AG09319 (cell line): ENCODE results near the gene FLT4.

Experiments
- DNase-seq: peaks from one replicate; pipeline ENCODE4 v3.0.0-alpha.2; 2010; ENCODE audit warnings: low read depth; ENCODE audit errors: extremely low read depth
- TF ChIP-seq, protein P1 (sequence below): IDR thresholded peaks from 2 replicates; pipeline ENCODE4 v1.5.1; 2011; ENCODE audit warnings: low read depth, mild to moderate bottlenecking, inconsistent platforms, low read length, moderate library complexity

FLT4 gene

DNA sequence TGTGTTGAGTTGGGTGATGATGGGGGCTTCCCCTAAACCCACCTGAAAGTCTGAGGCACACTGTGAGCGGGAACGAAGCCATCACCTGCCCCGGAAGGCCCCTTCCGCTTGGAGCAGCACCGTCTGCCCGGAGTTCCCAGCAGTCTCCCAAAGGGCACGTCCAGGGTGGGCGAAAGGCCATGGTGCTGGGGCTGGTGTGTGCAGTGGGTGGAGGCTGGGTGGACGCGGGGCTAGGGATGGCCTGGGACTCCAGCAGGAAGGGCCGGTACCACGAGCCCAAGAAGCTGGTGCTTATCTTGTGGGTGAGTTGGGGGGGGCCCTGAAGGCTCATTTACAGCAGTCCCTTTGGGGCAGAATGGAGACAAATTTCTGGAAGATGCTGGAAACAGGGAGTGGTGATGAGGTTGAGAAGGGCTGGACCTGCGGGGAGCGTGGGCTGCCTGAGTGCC is 4.6 kb downstream of the FLT4 start:
- DNase-seq, result no peak
- TF ChIP-seq, protein P1, sequence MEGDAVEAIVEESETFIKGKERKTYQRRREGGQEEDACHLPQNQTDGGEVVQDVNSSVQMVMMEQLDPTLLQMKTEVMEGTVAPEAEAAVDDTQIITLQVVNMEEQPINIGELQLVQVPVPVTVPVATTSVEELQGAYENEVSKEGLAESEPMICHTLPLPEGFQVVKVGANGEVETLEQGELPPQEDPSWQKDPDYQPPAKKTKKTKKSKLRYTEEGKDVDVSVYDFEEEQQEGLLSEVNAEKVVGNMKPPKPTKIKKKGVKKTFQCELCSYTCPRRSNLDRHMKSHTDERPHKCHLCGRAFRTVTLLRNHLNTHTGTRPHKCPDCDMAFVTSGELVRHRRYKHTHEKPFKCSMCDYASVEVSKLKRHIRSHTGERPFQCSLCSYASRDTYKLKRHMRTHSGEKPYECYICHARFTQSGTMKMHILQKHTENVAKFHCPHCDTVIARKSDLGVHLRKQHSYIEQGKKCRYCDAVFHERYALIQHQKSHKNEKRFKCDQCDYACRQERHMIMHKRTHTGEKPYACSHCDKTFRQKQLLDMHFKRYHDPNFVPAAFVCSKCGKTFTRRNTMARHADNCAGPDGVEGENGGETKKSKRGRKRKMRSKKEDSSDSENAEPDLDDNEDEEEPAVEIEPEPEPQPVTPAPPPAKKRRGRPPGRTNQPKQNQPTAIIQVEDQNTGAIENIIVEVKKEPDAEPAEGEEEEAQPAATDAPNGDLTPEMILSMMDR, result no peak

DNA sequence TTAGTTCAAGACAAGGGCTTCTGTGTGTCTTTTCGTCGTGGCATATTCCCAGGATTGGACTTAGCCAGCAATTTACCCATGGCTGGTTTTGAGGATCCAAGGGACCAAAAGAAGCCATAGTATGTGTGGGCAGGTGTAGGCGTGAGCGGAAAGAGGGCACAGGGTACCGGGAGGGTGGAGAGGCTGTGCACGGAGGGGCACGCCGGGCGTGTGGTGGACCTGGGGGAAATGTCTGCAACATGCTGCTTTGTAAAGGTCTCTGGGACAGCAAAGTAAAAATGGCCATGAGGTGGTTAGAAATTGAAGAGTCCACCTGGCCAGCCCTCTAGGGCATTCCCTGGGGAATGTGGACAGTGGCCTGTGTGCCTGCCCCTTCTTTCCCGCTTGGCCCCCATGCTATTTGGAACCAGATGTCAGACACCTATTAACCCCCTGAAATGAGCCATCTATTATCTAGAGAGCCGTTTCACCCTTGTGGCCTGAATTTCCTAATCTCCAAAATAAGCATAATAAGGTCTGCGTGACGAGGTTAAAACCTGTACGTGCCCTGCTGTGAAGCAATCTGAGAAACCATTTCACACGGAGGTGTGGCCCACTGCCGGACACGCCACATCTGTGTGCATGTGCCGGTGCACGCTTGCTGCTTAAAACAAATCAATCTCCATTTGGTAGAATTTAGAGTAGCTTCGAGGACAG is 5.1 kb downstream of the FLT4 start:
- no peak for DNase-seq
- TF ChIP-seq, protein P1, result no peak

DNA sequence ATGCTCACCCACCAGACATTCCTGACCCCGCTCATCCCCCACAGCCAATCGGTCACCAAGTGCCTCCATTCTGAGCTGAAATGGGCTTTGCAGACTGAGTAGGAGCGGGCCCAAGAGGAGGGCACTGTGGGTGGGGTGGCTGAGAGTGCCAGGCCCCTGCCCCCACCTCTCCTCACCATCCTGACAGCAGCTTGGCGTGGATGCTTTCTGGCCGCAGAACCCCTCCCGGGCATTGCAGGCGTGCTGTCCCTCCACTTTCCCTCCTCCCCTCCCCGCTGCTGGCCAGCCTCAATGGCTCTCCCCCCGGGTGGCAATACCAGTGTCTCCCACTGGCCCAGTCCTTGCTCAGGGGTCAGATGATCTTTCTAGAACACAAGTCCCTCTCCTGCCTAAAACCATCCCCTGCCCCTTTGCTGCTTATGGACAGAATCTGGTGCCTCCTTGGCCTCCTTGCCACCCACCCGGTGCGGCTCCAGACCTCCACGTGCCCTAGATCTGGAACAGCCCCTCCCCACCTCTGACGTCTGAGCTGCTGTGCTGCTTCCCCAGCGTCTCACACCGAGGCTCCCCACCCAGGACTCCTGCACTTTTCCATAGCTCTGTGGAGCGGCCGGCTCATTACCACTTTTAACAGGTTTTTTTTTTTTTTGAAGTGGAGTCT is 6.1 kb downstream of the FLT4 start:
- TF ChIP-seq, protein P1, result no peak
- DNase-seq, result no peak

DNA sequence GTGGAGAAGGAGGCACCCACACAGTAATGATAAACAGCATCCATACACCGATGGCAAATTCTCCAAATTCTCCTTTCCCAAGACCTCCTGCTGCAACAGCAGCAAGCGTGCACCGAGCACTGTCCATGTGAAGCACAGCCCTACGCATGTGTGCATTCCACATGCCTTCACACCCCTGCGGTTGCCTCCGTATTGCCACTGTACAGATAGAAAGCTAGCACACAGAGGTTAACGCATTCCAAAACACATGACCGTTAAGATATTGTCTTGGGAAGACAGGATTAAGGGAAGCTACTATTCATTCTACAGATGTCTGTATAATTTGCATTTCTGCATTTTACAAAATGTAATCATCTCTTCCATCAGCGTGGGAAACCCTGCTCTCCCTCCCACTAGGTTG is 6.6 kb downstream of the FLT4 start:
- no peak for DNase-seq

DNA sequence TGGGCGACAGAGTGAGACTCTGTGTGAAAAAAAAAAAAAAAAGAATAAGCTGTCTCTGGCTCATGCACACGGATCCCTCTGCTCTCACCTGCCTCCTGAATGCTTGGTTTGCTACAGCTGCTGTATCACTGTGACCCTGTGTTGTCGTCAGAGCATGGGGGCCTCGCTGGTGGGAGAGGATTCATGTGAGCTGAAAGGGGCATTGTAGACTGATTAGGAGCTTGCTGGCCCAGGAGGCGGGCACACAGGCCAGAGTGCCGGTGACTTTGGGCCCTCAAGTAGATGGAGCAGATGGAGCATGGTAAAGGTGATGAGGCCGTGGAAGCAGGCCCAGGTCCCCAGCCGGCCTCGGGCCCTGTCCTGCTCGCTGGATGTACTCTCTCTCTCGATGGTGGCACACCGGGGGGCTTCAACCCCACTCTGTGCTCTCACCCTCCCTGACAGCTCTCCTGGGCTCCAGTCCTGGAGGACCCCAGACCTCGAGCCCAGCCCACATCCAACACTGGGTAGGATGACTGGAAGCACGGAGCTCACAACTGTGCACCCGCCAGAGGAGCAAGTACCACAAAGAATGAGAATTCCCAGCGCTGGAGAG is 7.1 kb downstream of the FLT4 start:
- DNase-seq, result no peak
- TF ChIP-seq, protein P1, result no peak

More for the DNA sequence above, 6.6 kb downstream of the FLT4 start:
- TF ChIP-seq, protein P1, result no peak

DNA sequence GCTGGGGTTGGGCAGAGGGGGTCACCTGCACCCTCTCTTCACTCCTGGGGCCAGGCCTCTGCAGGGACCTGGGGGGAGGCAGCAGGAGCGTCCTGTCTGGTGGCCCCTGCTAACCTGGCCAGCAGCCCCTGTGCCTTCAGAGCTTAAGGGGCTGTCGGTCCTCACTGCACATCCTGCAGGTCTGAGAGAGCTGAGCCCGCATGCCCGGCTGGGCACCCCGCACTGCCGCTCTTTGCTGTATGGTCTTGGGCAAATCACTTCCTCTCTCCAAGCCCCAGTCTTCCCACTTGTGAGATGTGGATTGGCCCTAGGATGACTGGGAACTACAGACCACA is 7.9 kb downstream of the FLT4 start:
- TF ChIP-seq, protein P1, result no peak
- no peak for DNase-seq
